Fibroblast of lung (primary cell): ENCODE results near the gene TRANK1. TPM values are rescaled to one million over a fixed set of nuclear protein-coding genes. Genes with fewer than 3 reads are reported as not detected.
"Not testable (repeated sequence)": the region's sequence is repeated elsewhere in the genome, so short reads cannot be mapped to it uniquely, and the experiment has no call there.

Experiments used
- DNase-seq, 2 donors: peaks; one replicate each; pipeline versions ENCODE4 v3.0.0 to v3.0.0-alpha.2; 2010; ENCODE audit warnings: low read depth in 2 of 2
- H2AFZ ChIP-seq: 2 replicates; pipeline ENCODE4 v1.5.1; 2012; ENCODE audit warnings: low read length, control low read depth, inconsistent platforms
- H3K27ac ChIP-seq: 2 replicates; pipeline ENCODE4 v1.5.1; 2011; ENCODE audit warnings: low read length, control low read depth; ENCODE audit not compliant: insufficient read depth
- H3K27me3 ChIP-seq: 2 replicates; pipeline ENCODE4 v1.5.1; 2011; ENCODE audit warnings: mild to moderate bottlenecking, low read length; ENCODE audit not compliant: control insufficient read depth, insufficient read depth
- H3K36me3 ChIP-seq: 2 replicates; pipeline ENCODE4 v1.5.1; 2011; ENCODE audit warnings: low read length; ENCODE audit not compliant: control insufficient read depth, insufficient read depth
- H3K4me1 ChIP-seq: 2 replicates; pipeline ENCODE4 v1.5.1; 2011; ENCODE audit warnings: low read length; ENCODE audit not compliant: control insufficient read depth, insufficient read depth; ENCODE audit errors: extremely low read depth
- H3K4me2 ChIP-seq: 2 replicates; pipeline ENCODE4 v1.5.1; 2011; ENCODE audit warnings: low read length, control low read depth; ENCODE audit not compliant: insufficient read depth; ENCODE audit errors: extremely low read depth
- H3K4me3 ChIP-seq, 4 experiments: fragments of 200-600 bp in 1 of 4; sonication (generic) in 1 of 4; replicated peaks in 1 of 4; 2 replicates each; pipeline ENCODE4 v1.5.1; 2011 to 2016; ENCODE audit warnings: low read length in 4 of 4, low read depth in 3 of 4, mild to moderate bottlenecking in 3 of 4, control low read depth in 2 of 4, inconsistent platforms in 1 of 4, mixed read lengths in 1 of 4; ENCODE audit not compliant: insufficient read depth in 1 of 4; ENCODE audit errors: control extremely low read depth in 1 of 4
- H3K79me2 ChIP-seq: 2 replicates; pipeline ENCODE4 v1.5.1; 2012; ENCODE audit warnings: mild to moderate bottlenecking, low read length, inconsistent platforms; ENCODE audit not compliant: control insufficient read depth, insufficient read depth
- H3K9ac ChIP-seq: 2 replicates; pipeline ENCODE4 v1.5.1; 2011; ENCODE audit warnings: mild to moderate bottlenecking, low read length, control low read depth; ENCODE audit not compliant: insufficient read depth
- H3K9me3 ChIP-seq: 2 replicates; pipeline ENCODE4 v1.5.1; 2012; ENCODE audit warnings: low read depth, low read length; ENCODE audit not compliant: control insufficient read depth, insufficient read depth
- H4K20me1 ChIP-seq: 2 replicates; pipeline ENCODE4 v1.5.1; 2011; ENCODE audit warnings: low read length; ENCODE audit not compliant: control insufficient read depth, insufficient read depth; ENCODE audit errors: extremely low read depth
- EZH2 ChIP-seq: IDR thresholded peaks from 2 replicates; pipeline ENCODE4 v1.5.1; 2012; ENCODE audit warnings: low read length, control low read depth, mild to moderate bottlenecking; ENCODE audit errors: missing control alignments
- polyA plus RNA-seq, 2 donors: library from polyadenylated mRNA; depleted of rRNA in 1 of 2; stranded (reverse) in 1 of 2; unstranded in 1 of 2; fragments of >200 nt; gene quantifications; 2 replicates each; pipeline ENCODE4 v1.2.1, GENCODE V29; 2011 to 2012; ENCODE audit warnings: missing spikeins in 1 of 2
- total RNA-seq: library from RNA; depleted of rRNA; stranded (reverse); fragments of >200 nt; gene quantifications from 2 replicates; pipeline ENCODE4 v1.2.1, GENCODE V29; 2014
- TF ChIP-seq, protein P1 (sequence below), 2 donors: IDR thresholded peaks in 1 of 2; conservative IDR thresholded peaks in 1 of 2; 1 replicate in 1 of 2; 2 replicates in 1 of 2; pipeline ENCODE4 v1.5.1; 2011 to 2012; ENCODE audit warnings: low read length in 2 of 2, control low read depth in 1 of 2, inconsistent platforms in 1 of 2, low read depth in 1 of 2, mild to moderate bottlenecking in 1 of 2

The TRANK1 gene
- total and polyA plus RNA-seq, 2 donors (not counting 1 experiment from before 2014, with no cell fraction given): 9.1 to 28.6 TPM

DNA sequence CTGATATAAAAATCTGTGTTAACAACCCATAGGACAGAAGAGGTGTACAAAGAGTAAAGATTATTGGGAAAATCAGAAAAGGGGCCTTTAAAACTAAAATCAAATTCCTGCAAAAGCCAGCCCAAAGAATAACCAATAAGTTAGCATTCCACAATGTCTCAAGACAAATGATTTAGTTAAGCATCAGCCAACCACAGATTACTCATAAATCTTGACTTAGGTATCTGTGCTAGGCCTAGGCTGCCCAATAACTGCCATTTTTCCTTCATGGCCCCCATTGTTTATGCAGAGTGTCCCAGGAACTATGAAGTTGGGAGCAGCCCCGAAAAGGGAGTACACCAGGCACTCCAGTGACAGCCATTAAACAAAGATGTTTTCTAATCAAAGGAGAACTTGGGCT is 7.4 kb downstream of the TRANK1 start:
- Histone ChIP-seq H3K36me3 (no peaks in the 10 kb centered on the region), H3K27ac (no peak overlapping the region), H3K4me2 (no peak overlapping the region), H3K27me3 (no peaks in the 10 kb centered on the region), H3K4me1 (peaks cover 7% of the 10 kb centered on the region), H3K9ac (no peak overlapping the region), H4K20me1 (no peaks in the 10 kb centered on the region), H3K4me3 (no peak overlapping the region), H3K79me2 (no peaks in the 10 kb centered on the region), H3K9me3 (no peaks in the 10 kb centered on the region), H2AFZ (no peak overlapping the region)
- DNase-seq: peak in 1 of 2 donors; percentile 67
- TF ChIP-seq, protein P1, sequence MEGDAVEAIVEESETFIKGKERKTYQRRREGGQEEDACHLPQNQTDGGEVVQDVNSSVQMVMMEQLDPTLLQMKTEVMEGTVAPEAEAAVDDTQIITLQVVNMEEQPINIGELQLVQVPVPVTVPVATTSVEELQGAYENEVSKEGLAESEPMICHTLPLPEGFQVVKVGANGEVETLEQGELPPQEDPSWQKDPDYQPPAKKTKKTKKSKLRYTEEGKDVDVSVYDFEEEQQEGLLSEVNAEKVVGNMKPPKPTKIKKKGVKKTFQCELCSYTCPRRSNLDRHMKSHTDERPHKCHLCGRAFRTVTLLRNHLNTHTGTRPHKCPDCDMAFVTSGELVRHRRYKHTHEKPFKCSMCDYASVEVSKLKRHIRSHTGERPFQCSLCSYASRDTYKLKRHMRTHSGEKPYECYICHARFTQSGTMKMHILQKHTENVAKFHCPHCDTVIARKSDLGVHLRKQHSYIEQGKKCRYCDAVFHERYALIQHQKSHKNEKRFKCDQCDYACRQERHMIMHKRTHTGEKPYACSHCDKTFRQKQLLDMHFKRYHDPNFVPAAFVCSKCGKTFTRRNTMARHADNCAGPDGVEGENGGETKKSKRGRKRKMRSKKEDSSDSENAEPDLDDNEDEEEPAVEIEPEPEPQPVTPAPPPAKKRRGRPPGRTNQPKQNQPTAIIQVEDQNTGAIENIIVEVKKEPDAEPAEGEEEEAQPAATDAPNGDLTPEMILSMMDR (conservative IDR thresholded peaks at IDR 0.05 in 1 of 2, IDR thresholded peaks at IDR 0.05 in 1 of 2; ENCODE audit: low read depth in 1 of 2, low read length in 2 of 2): no peak
- TF ChIP-seq EZH2: no peak

DNA sequence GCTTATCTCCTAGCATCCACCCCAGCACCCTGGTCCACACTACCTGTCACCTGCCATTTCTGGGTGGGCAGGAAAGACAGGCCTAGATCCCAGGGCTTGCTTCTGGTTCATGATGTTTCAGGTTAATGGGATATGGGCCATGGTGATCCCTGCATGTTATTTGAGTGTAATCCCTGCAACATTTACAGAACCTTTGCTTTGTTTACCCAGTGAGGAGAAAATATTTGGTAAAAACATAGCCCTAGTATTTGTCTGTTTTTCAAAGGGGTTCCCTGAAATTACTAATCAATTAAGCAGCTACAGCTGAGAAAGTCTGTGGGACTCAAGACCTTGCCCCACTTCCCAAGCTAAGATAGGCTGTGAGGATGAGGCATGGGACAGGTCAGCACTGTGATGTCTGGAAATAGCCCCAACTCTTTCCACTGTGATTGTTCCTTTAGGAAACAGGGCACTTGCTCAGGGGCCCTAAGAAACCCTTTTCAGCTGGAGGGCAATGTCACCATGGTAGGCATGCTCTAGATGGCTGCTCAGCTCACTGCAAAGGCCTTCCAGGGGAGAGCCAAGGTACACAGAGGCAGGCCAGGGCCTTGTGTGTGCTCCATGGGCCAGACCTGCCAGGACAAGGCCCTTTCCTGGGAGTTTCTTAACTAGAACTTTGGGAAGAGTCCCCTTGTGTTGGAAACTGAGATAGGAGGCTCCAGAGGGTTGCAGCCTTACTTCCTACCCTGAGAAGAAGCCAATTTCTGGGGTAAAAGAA is 11.1 kb downstream of the TRANK1 start:
- Histone ChIP-seq H4K20me1 (no peaks in the 10 kb centered on the region), H3K27me3 (no peaks in the 10 kb centered on the region), H2AFZ (no peak overlapping the region), H3K9ac (no peak overlapping the region), H3K4me2 (no peak overlapping the region), H3K27ac (no peak overlapping the region), H3K4me1 (peaks cover 2% of the 10 kb centered on the region), H3K79me2 (no peaks in the 10 kb centered on the region), H3K36me3 (no peaks in the 10 kb centered on the region), H3K4me3 (no peak overlapping the region), H3K9me3 (no peaks in the 10 kb centered on the region)
- TF ChIP-seq, protein P1 (conservative IDR thresholded peaks at IDR 0.05 in 1 of 2, IDR thresholded peaks at IDR 0.05 in 1 of 2; ENCODE audit: low read depth in 1 of 2, low read length in 2 of 2): no peak
- TF ChIP-seq EZH2: no peak
- no peak for DNase-seq

- H3K9me3 ChIP-seq, H3K27me3 ChIP-seq, H3K4me1 ChIP-seq, H3K9ac ChIP-seq, H2AFZ ChIP-seq, H3K79me2 ChIP-seq, H3K4me2 ChIP-seq, H3K36me3 ChIP-seq, H4K20me1 ChIP-seq, H3K4me3 ChIP-seq, DNase-seq, H3K27ac ChIP-seq: not testable (repeated sequence)
Measured at GRCh38 chr3:36931424-36931823, 13.4 kb downstream of the TRANK1 start.
